HepG2 (cell line): Measurements from ENCODE around the gene TMC4. TPM values are rescaled to one million over a fixed set of nuclear protein-coding genes. Genes with fewer than 3 reads are reported as not detected.
A peak's percentile ranks its signal among the peaks of the same experiment; 100 is the strongest.

Source experiments
- ATAC-seq: fragments of 200-7000 bp; cut with Tn5 transposase; 3 replicates; pipeline ENCODE4 v1.9.1; 2020; ENCODE audit warnings: mild to moderate bottlenecking, moderate library complexity
- BruUV-seq: library from RNA; stranded (reverse); fragments of 400-500 nt; replicated peaks from 2 replicates; lab custom pipeline; 2021; lab: Mats Ljungman, UMichigan
- CTCF ChIA-PET: fragments of 300-600 bp; formaldehyde crosslinking; extraction: SDS; loops from one replicate; lab custom pipeline; 2021; ENCODE audit warnings: low total read pairs, inconsistent platforms, low intra/inter-chr PET ratio; lab: Yijun Ruan, JAX
- POLR2A ChIA-PET: fragments of 350-600 bp; sonication (Branson Sonifier 250); formaldehyde crosslinking; loops from one replicate; lab custom pipeline; 2020; ENCODE audit warnings: antibody characterized with exemption, inconsistent platforms; lab: Yijun Ruan, JAX
- DNase-seq: peaks from one replicate; pipeline ENCODE4 v3.0.0-alpha.2; 2015; ENCODE audit warnings: low spot score
- FAIRE-seq: peaks from 3 replicates; lab custom pipeline; 2011; peaks lifted over from hg19 to GRCh38; lab: Jason Lieb, UNC
- H2AFZ ChIP-seq: one replicate; pipeline ENCODE4 v1.6.1; 2011; ENCODE audit warnings: low read length, inconsistent platforms
- H3K27ac ChIP-seq: fragments of 300-600 bp; 3 replicates; pipeline ENCODE4 v1.8.0; 2011; ENCODE audit warnings: mixed run types, mild to moderate bottlenecking, mixed read lengths, low read length, inconsistent platforms; ENCODE audit not compliant: insufficient read depth; ENCODE audit errors: extremely low read length
- H3K27me3 ChIP-seq, 2 experiments: fragments of 200-600 bp in 1 of 2; 2 replicates in 1 of 2; 3 replicates in 1 of 2; pipeline versions ENCODE4 v1.6.0 to v1.8.0; 2011; ENCODE audit warnings: low read length in 2 of 2, mild to moderate bottlenecking in 2 of 2, moderate library complexity in 2 of 2, inconsistent platforms in 1 of 2; ENCODE audit not compliant: insufficient read depth in 2 of 2, control insufficient read depth in 1 of 2
- H3K36me3 ChIP-seq, 2 experiments: fragments of 200-600 bp in 1 of 2; replicated peaks in 1 of 2; 2 replicates in 1 of 2; 3 replicates in 1 of 2; pipeline versions ENCODE4 v1.5.1 to v1.8.0; 2011; ENCODE audit warnings: low read length in 2 of 2, inconsistent platforms in 1 of 2; ENCODE audit not compliant: insufficient read depth in 2 of 2, control insufficient read depth in 1 of 2
- H3K4me1 ChIP-seq: 2 replicates; pipeline ENCODE4 v1.5.1; 2012; ENCODE audit warnings: low read length, inconsistent platforms; ENCODE audit not compliant: insufficient read depth
- H3K4me2 ChIP-seq: 2 replicates; pipeline ENCODE4 v1.6.0; 2011; ENCODE audit warnings: low read depth, low read length, inconsistent platforms
- H3K4me3 ChIP-seq, 3 experiments: fragments of 200-600 bp in 1 of 3; sonication (generic), shearing (Covaris generic) in 1 of 3; replicated peaks in 1 of 3; 2 replicates each; pipeline ENCODE4 v1.5.1; 2011 to 2016; ENCODE audit warnings: low read length in 3 of 3, inconsistent platforms in 2 of 3, low read depth in 2 of 3, mild to moderate bottlenecking in 2 of 3, control low read depth in 1 of 3, mixed read lengths in 1 of 3; ENCODE audit not compliant: insufficient read depth in 1 of 3
- H3K79me2 ChIP-seq: one replicate; pipeline ENCODE4 v1.6.1; 2011; ENCODE audit warnings: low read length, inconsistent platforms; ENCODE audit not compliant: insufficient read depth
- H3K9ac ChIP-seq: 2 replicates; pipeline ENCODE4 v1.6.0; 2011; ENCODE audit warnings: mild to moderate bottlenecking, low read depth, low read length, inconsistent platforms; ENCODE audit not compliant: insufficient read depth
- H3K9me3 ChIP-seq: 2 replicates; pipeline ENCODE4 v1.5.1; 2012; ENCODE audit warnings: mild to moderate bottlenecking, low read length
- H4K20me1 ChIP-seq: 2 replicates; pipeline ENCODE4 v1.6.0; 2011; ENCODE audit warnings: inconsistent platforms, mild to moderate bottlenecking, low read length, moderate library complexity; ENCODE audit not compliant: insufficient read depth
- ATF6 ChIP-seq: sonication (generic); formaldehyde crosslinking; conservative IDR thresholded peaks from 2 replicates; pipeline ENCODE4 v1.4.0; 2020; ENCODE audit warnings: missing genetic modification reagents
- HNRNPK ChIP-seq: fragments of 200-400 bp; formaldehyde crosslinking; IDR thresholded peaks from 2 replicates; pipeline ENCODE4 v1.6.1; 2018; ENCODE audit warnings: low read length, low read depth, moderate library complexity, mild to moderate bottlenecking; ENCODE audit not compliant: poor library complexity, severe bottlenecking
- IRF1 ChIP-seq: sonication (generic); formaldehyde crosslinking; IDR thresholded peaks from 2 replicates; pipeline ENCODE4 v1.4.0; 2020; ENCODE audit warnings: low read depth, mild to moderate bottlenecking, missing genetic modification reagents
- NFIB ChIP-seq: sonication (generic); formaldehyde crosslinking; IDR thresholded peaks from 2 replicates; pipeline ENCODE4 v1.9.0; 2021; ENCODE audit warnings: missing genetic modification reagents, mild to moderate bottlenecking, borderline replicate concordance
- NFYB ChIP-seq: sonication (generic); formaldehyde crosslinking; IDR thresholded peaks from 2 replicates; pipeline ENCODE4 v1.4.0; 2020; ENCODE audit warnings: missing genetic modification reagents
- PAF1 ChIP-seq: IDR thresholded peaks from 2 replicates; pipeline ENCODE4 v1.6.1; 2016; ENCODE audit warnings: missing genetic modification reagents, missing compliant biosample characterization
- PRMT3 ChIP-seq: sonication (generic); formaldehyde crosslinking; IDR thresholded peaks from 2 replicates; pipeline ENCODE4 v1.8.1; 2022; ENCODE audit warnings: low read depth, mild to moderate bottlenecking, moderate library complexity, missing genetic modification reagents, borderline replicate concordance
- RBM39 ChIP-seq: fragments of 200-400 bp; formaldehyde crosslinking; IDR thresholded peaks from one replicate; pipeline ENCODE4 v1.6.1; 2018; ENCODE audit warnings: antibody characterized with exemption, mild to moderate bottlenecking, low read depth, low read length; ENCODE audit not compliant: poor library complexity, severe bottlenecking
- SAFB2 ChIP-seq: sonication (generic); formaldehyde crosslinking; IDR thresholded peaks from 2 replicates; pipeline ENCODE4 v1.5.1; 2020; ENCODE audit warnings: missing genetic modification reagents, low read depth, mild to moderate bottlenecking, borderline replicate concordance
- SYNCRIP ChIP-seq: fragments of 200-400 bp; formaldehyde crosslinking; IDR thresholded peaks from 2 replicates; pipeline ENCODE4 v1.6.1; 2018; ENCODE audit warnings: mild to moderate bottlenecking, low read depth, low read length; ENCODE audit not compliant: insufficient read depth
- ZBTB21 ChIP-seq: sonication (generic); formaldehyde crosslinking; IDR thresholded peaks from 2 replicates; pipeline ENCODE4 v1.4.0; 2020; ENCODE audit warnings: missing genetic modification reagents
- ZBTB7B ChIP-seq: sonication (generic); formaldehyde crosslinking; IDR thresholded peaks from 2 replicates; pipeline ENCODE4 v1.4.0; 2020; ENCODE audit warnings: missing genetic modification reagents
- ZNF136 ChIP-seq: sonication (generic); formaldehyde crosslinking; IDR thresholded peaks from 2 replicates; pipeline ENCODE4 v1.8.1; 2022; ENCODE audit warnings: low read depth, mild to moderate bottlenecking, moderate library complexity, missing genetic modification reagents
- ZNF224 ChIP-seq: sonication (generic); formaldehyde crosslinking; IDR thresholded peaks from 2 replicates; pipeline ENCODE4 v1.5.0; 2020; ENCODE audit warnings: mild to moderate bottlenecking, missing genetic modification reagents
- ZNF414 ChIP-seq: sonication (generic); formaldehyde crosslinking; IDR thresholded peaks from 2 replicates; pipeline ENCODE4 v1.5.0; 2020; ENCODE audit warnings: missing genetic modification reagents
- WGBS: methylation state at CpG from one replicate; pipeline ENCODE4 v1.1.6; 2017; ENCODE audit warnings: low lambda C conversion rate; 5-methylcytosine and 5-hydroxymethylcytosine counted together
- in situ Hi-C: cut with HindIII; loops from 2 replicates; pipeline ENCODE4 v1.10.0; 2017; ENCODE audit warnings: low pct_unique_long_range_greater_than_20kb; ENCODE audit not compliant: extremely low pct_ligation_motif_present
- intact Hi-C: fragments of 100-400 bp; cut with micrococcal nuclease; formaldehyde crosslinking; loops from one replicate; pipeline ENCODE4 v1.10.0; 2022; ENCODE audit not compliant: unreplicated experiment
- polyA plus RNA-seq, 8 experiments: library from polyadenylated mRNA; depleted of rRNA in 3 of 8; stranded (reverse) in 7 of 8; unstranded in 1 of 8; fragments of >200 nt; fragmentation: Illumina TruSeq in 4 of 8; extraction: Trizol in 4 of 8; gene quantifications; 2 replicates each; pipeline versions ENCODE4 v1.2.1 to v1.2.3, GENCODE V29; 2011 to 2016; ENCODE audit warnings: low read depth in 4 of 8, missing spikeins in 1 of 8, mixed read lengths in 1 of 8; ENCODE audit not compliant: insufficient read depth in 1 of 8
- total RNA-seq, 5 experiments: library from RNA; depleted of rRNA; stranded (reverse); fragments of >200 nt; fragmentation: Illumina TruSeq; extraction: Trizol; gene quantifications; 2 replicates each; pipeline ENCODE4 v1.2.3, GENCODE V29; 2016; ENCODE audit warnings: low read depth in 1 of 5

Gene TMC4
- total and polyA plus RNA-seq, 2 of the 13 experiments (the other 11 are each of a cell fraction or from before 2014, with no cell fraction given), result 0.13 to 0.24 TPM

GRCh38 chr19:54211235-54211634 lies 38.3 kb upstream of the TMC4 start (continued):
- TF ChIP-seq ZNF224, result 0 out of 2 replicates have a peak, but pooled peaks have one; percentile 5
- no peak for TF ChIP-seq ATF6 (CRISPR knock-in tag)
- no peak for TF ChIP-seq ZNF136
- peak; percentile 15; the same call in 1 of the 2 replicates for TF ChIP-seq ZBTB7B (CRISPR knock-in tag)
- TF ChIP-seq ZNF414 (CRISPR knock-in tag), result no peak

- intact Hi-C loops (loop anchor here (2.0 kb wide), 2 partner anchors 19 to 21 kb away; partner anchors contain the start of gene TSEN34), in situ Hi-C loops (no loop called here)
- Histone ChIP-seq H3K79me2 (peaks cover 12% of the 10 kb centered on the region), H3K27me3 (no peaks in the 10 kb centered on the region), H4K20me1 (peaks cover 42% of the 10 kb centered on the region), H3K4me3 (peak overlapping the region; percentile 11 to 55 (median 15); a peak in 4 of 6 replicates), H3K4me1 (peaks cover 68% of the 10 kb centered on the region), H3K27ac (peak overlapping the region; percentile 80), H3K9me3 (no peaks in the 10 kb centered on the region), H3K9ac (peak overlapping the region; percentile 57), H3K4me2 (peak overlapping the region; percentile 83), H3K36me3 (peaks cover 19 to 31% of the 10 kb centered on the region in 2 experiments), H2AFZ (no peak overlapping the region)
- no TSS peak for BruUV-seq
- peak; percentile 73 for ATAC-seq
- under 1% methylated on average over 10 of the region's 10 CpGs for WGBS
- POLR2A ChIA-PET, result interaction anchor here (2.1 to 4.9 kb wide), 4 partner anchors 12 to 73 kb away, joined by 8 to 114 read pairs (median 48); partner anchors contain the start of genes CNOT3, LENG1, MBOAT7 and RPS9
- CTCF ChIA-PET, result interaction anchor here (0.9 kb wide), 1 partner anchor 22 kb away, joined by 3 read pairs; no protein-coding TSS in a partner anchor
- peak; percentile 100 for FAIRE-seq
- peak; percentile 98 for DNase-seq
- no peak for TF ChIP-seq HNRNPK
- no peak for TF ChIP-seq RBM39
- TF ChIP-seq NFIB, result no peak
- TF ChIP-seq PAF1 (CRISPR knock-in tag), result no peak
- no peak for TF ChIP-seq PRMT3 (CRISPR knock-in tag)
- TF ChIP-seq IRF1, result no peak
- TF ChIP-seq ZBTB21, result no peak
- TF ChIP-seq SYNCRIP, result no peak
- peak; percentile 39; the same call in 1 of the 2 replicates for TF ChIP-seq NFYB (CRISPR knock-in tag)
- no peak for TF ChIP-seq SAFB2 (CRISPR knock-in tag)
These were observed 37.0 kb upstream of the TMC4 start for GRCh38 chr19:54209811-54210494.
